Measurements from ENCODE around the gene ASGR2. TPM values are rescaled to one million over a fixed set of nuclear protein-coding genes. Genes with fewer than 3 reads are reported as not detected.
"Not testable (repeated sequence)": the region's sequence is repeated elsewhere in the genome, so short reads cannot be mapped to it uniquely, and the experiment has no call there.

Gene ASGR2
- total RNA-seq, 3 donors from 2014 or later: 0.96 TPM; not detected in 2

DNA sequence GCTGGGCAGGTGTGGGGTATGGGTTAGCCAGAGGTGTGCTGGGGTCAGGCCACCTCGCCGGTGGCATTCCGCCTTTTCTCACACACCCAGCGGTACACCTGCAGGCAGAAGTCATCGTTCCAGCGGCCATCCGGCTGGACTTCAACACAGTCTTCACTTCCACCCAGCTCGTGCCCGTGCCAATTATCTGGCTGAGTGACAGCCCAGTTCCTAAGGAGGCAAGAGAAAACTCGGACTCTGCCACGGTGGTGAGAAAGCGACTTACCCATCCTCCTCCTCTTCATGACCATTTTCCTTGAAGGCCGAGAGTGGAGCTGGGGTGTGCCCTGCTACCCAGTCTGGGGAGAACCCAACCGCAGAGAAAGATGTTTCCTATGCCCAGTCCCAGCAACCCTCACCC lies 13.1 kb downstream of the ASGR2 start:
- no peak for DNase-seq
- TF ChIP-seq, protein P1, sequence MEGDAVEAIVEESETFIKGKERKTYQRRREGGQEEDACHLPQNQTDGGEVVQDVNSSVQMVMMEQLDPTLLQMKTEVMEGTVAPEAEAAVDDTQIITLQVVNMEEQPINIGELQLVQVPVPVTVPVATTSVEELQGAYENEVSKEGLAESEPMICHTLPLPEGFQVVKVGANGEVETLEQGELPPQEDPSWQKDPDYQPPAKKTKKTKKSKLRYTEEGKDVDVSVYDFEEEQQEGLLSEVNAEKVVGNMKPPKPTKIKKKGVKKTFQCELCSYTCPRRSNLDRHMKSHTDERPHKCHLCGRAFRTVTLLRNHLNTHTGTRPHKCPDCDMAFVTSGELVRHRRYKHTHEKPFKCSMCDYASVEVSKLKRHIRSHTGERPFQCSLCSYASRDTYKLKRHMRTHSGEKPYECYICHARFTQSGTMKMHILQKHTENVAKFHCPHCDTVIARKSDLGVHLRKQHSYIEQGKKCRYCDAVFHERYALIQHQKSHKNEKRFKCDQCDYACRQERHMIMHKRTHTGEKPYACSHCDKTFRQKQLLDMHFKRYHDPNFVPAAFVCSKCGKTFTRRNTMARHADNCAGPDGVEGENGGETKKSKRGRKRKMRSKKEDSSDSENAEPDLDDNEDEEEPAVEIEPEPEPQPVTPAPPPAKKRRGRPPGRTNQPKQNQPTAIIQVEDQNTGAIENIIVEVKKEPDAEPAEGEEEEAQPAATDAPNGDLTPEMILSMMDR (IDR thresholded peaks at IDR 0.05): no peak
- H3K4me1 ChIP-seq (ENCODE audit: low read depth): no peaks in the 10 kb centered on the region
- H3K36me3 ChIP-seq (ENCODE audit: low read depth): no peaks in the 10 kb centered on the region
- intact Hi-C loops (cut with DNase I, micrococcal nuclease): no loop called here
- no peaks in the 10 kb centered on the region for H3K9me3 ChIP-seq
- no peak for ATAC-seq
- H3K4me3 ChIP-seq: no peak overlapping the region

DNA sequence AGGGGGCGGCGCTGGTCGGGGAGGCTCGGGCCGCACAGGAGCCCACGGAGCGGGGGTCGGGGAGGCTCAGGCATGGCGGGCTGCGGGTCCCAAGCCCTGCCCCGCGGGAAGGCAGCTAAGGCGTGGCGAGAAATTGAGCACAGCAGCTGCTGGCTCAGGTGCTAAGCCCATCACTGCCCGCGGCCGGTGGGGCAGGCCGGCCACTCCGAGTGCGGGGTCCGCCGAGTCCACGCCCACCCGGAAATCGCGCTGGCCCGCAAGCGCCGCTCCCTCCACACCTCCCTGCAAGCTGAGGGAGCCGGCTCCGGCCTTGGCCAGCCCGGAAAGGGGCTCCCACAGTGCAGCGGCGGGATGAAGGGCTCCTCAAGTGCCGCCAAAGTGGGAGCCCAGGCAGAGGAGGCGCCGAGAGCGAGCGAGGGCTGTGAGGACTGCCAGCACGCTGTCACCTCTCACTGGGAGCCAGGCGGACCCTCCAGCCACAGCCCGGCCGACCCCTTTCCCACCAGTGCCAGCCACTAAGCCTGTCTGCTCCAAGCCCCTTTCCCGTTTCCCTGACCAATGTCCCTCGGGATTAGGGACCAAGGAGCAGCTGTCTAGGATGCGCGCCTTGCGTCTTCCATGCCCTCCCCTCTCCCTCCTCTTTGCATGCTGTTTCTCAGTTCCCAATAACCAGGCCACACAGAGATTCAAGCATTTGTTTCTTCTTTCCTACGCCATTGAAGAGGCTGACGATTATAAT lies 13.8 kb downstream of the ASGR2 start:
- H3K9me3 ChIP-seq; DNase-seq; H3K36me3 ChIP-seq (ENCODE audit: low read depth); H3K4me1 ChIP-seq (ENCODE audit: low read depth); H3K4me3 ChIP-seq; ATAC-seq; intact Hi-C loops (cut with DNase I, micrococcal nuclease): not testable (repeated sequence)

DNA sequence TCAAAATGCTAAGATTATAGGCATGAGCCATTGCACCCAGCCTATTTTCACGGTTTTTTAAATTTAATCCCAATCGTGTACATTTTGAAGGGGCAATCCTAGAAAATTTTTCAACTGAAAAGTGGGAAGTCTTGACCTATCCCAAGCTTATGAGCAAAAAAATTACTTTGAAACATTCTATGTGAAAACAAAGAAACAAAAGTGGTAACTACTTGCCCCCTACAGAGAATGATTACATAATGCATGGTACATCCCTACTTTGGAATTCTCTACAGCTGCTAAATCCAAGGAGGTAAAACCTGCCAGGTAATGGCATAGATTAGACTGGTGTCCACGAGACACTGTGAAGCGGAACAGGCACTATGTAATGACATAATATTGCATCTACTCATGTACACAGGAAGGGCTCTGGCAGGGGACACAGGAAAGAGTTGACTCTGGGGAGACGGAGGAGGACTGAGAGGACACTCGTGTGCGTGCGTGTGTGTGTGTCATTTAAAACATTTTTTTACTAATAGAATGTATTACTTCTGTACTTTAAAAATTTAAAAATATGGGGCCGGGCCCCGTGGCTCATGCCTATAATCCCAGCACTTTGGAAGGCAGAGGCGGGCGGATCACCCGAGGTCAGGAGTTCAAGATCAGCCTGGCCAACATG lies 15.7 kb downstream of the ASGR2 start:
- no peak for ATAC-seq

DNA sequence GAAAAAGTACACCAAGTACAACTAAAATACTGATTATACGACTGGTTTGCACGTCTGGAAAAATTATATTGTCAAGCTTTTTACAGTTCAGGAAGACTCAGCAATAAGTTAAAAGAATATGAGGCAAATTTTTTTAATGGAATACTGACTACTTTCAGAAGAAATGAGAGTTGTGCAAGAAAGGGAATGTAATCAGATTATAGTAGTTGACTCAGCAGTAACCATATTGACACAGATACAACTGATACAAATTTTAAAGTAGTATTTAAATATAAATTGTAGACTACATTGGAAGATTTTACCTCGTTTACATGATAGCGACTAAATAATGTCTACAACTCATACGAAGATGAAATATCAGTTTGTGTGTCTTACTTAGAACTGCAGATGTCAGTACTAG lies 16.7 kb downstream of the ASGR2 start:
- intact Hi-C loops (cut with DNase I, micrococcal nuclease): no loop called here
- TF ChIP-seq, protein P1 (IDR thresholded peaks at IDR 0.05): no peak
- Histone ChIP-seq H3K36me3 (ENCODE audit: low read depth) (no peaks in the 10 kb centered on the region), H3K9me3 (no peaks in the 10 kb centered on the region), H3K4me3 (no peak overlapping the region), H3K4me1 (ENCODE audit: low read depth) (no peaks in the 10 kb centered on the region)
- DNase-seq (no peak), ATAC-seq (no peak)

More for the DNA sequence above, 15.7 kb downstream of the ASGR2 start:
- no peaks in the 10 kb centered on the region for H3K9me3 ChIP-seq
- H3K4me1 ChIP-seq (ENCODE audit: low read depth): no peaks in the 10 kb centered on the region
- intact Hi-C loops (cut with DNase I, micrococcal nuclease): no loop called here
- H3K4me3 ChIP-seq: no peak overlapping the region
- no peak for DNase-seq
- TF ChIP-seq, protein P1 (IDR thresholded peaks at IDR 0.05): no peak
- H3K36me3 ChIP-seq (ENCODE audit: low read depth): no peaks in the 10 kb centered on the region

DNA sequence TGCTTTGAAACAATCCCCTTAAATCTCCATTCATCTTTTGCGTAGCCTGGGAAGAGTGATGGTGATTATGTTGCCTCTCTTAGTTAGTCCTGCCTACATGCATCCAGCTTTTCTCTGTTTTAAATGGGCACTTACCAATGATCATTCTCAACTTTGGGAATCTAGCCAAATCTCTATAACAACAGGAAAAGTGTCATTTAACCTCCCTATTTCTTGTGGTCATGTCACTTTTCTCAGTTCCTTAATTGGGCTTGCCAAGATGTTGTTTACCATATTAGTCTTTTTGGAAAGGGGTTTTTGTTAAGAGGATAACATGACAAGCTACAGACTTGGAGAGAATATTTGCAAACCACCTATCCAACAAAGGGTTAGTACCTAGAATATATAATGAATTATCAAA lies 19.0 kb downstream of the ASGR2 start:
- ATAC-seq (no peak), DNase-seq (no peak)
- TF ChIP-seq, protein P1 (IDR thresholded peaks at IDR 0.05): no peak
- no peak overlapping the region for H3K4me3 ChIP-seq
- H3K36me3 ChIP-seq (ENCODE audit: low read depth): no peaks in the 10 kb centered on the region
- H3K4me1 ChIP-seq (ENCODE audit: low read depth): no peaks in the 10 kb centered on the region
- intact Hi-C loops (cut with DNase I, micrococcal nuclease): no loop called here
- no peaks in the 10 kb centered on the region for H3K9me3 ChIP-seq

DNA sequence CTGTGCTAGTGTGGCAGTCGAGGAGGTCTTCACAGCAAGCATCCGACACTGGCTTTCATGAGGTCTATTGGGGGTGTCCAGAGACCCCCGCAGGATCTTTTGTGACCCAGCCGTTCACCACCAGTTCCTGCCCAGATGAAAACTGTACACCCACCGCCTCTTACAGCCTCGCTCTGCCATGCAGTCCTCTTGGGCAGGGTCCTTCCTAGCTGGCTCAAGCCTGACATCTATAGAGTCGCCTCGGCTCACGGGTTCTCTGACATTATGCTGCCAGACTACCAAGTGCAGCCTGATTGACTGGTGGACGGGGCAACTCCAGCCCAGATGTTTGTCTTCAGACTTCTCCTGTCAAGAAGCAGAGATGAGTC lies 20.0 kb downstream of the ASGR2 start:
- ATAC-seq (no peak), DNase-seq (no peak)
- intact Hi-C loops (cut with DNase I, micrococcal nuclease): no loop called here
- Histone ChIP-seq H3K36me3 (ENCODE audit: low read depth) (no peaks in the 10 kb centered on the region), H3K4me1 (ENCODE audit: low read depth) (no peaks in the 10 kb centered on the region), H3K4me3 (no peak overlapping the region), H3K9me3 (no peaks in the 10 kb centered on the region)
- TF ChIP-seq, protein P1 (IDR thresholded peaks at IDR 0.05): no peak

DNA sequence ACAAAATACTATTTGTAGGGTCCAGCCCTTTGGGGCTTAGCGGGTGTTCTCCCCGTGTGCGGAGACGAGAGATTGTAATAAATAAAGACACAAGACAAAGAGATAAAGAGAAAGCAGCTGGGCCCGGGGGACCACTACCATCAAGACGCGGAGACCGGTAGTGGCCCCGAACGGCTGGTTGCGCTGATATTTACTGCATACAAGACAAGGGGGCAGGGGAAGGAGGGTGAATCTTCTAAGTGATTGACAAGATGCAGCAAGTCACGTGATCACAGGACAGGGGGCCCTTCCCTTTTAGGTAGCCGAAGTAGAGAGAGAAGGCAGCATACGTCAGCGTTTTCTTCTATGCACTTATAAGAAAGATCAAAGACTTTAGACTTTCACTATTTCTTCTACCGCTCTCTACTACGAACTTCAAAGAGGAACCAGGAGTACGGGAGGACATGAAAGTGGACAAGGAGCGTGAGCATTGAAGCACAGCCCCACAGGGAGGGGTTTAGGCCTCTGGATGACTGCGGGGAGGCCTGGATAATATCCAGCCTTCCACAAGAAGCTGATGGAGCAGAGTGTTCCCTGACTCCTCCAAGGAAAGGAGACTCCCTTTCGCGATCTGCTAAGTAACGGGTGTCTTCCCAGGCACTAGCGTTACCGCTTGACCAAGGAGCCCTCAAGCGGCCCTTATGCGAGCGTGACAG lies 23.2 kb downstream of the ASGR2 start:
- H3K4me3 ChIP-seq; ATAC-seq; H3K4me1 ChIP-seq (ENCODE audit: low read depth); intact Hi-C loops (cut with DNase I, micrococcal nuclease); H3K9me3 ChIP-seq; DNase-seq; H3K36me3 ChIP-seq (ENCODE audit: low read depth): not testable (repeated sequence)

DNA sequence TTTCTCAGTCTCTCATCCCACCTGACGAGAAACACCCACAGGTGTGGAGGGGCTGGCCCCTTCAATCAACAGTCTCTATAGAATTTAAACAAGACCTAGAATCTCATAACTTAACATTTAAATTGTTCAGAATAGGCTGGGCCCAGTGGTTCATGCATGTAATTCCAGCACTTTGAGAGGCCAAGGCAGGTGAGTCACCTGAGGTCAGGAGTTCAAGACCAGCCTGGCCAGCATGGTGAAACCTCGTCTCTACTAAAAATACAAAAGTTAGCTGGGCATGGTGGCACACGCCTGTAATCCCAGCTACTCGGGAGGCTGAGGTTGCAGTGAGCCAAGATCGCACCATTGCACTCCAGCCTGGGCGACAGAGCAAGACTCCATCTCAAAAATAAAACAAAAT lies 25.1 kb downstream of the ASGR2 start:
- ATAC-seq; H3K36me3 ChIP-seq (ENCODE audit: low read depth); intact Hi-C loops (cut with DNase I, micrococcal nuclease); DNase-seq; H3K9me3 ChIP-seq; H3K4me1 ChIP-seq (ENCODE audit: low read depth); H3K4me3 ChIP-seq: not testable (repeated sequence)

DNA sequence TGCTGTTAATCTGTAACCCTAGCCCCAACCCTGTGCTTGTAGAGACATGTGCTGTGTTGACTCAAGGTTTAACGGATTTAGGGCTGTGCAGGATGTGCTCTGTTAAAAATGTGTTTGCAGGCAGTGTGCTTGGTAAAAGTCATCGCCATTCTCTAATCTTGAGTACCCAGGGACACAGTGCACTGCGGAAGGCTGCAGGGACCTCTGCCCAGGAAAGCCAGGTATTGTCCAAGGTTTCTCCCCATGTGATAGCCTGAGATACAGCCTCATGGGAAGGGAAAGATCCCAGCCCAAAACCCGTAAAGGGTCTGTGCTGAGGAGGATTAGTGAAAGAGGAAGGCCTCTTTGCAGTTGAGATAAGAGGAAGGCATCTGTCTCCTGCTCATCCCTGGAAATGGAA lies 26.2 kb downstream of the ASGR2 start:
- intact Hi-C loops (cut with DNase I, micrococcal nuclease); DNase-seq; ATAC-seq: not testable (repeated sequence)

More for the DNA sequence above, 26.2 kb downstream of the ASGR2 start:
- H3K4me3 ChIP-seq; H3K9me3 ChIP-seq; H3K4me1 ChIP-seq (ENCODE audit: low read depth); H3K36me3 ChIP-seq (ENCODE audit: low read depth): not testable (repeated sequence)

Measured in mucosa of descending colon (tissue), 3 donors.